Vagina (tissue), 2 donors: Measurements from ENCODE around the gene BRSK2. TPM values are rescaled to one million over a fixed set of nuclear protein-coding genes. Genes with fewer than 3 reads are reported as not detected.

ENCODE experiments used
- DNase-seq, 2 donors: peaks; one replicate each; pipeline ENCODE4 v3.0.0-alpha.2; 2017; ENCODE audit errors: extremely low spot score in 2 of 2
- H3K27ac ChIP-seq: fragments of 200-600 bp; sonication (generic); one replicate; pipeline ENCODE4 v1.5.1; 2019
- H3K27me3 ChIP-seq: fragments of 200-600 bp; sonication (generic); one replicate; pipeline ENCODE4 v1.5.1; 2019
- H3K36me3 ChIP-seq, 2 donors: fragments of 200-600 bp; sonication (generic); one replicate each; pipeline ENCODE4 v1.5.1; 2017 to 2019
- H3K4me1 ChIP-seq: fragments of 200-600 bp; sonication (generic); one replicate; pipeline ENCODE4 v1.5.1; 2019
- H3K4me3 ChIP-seq, 2 donors: fragments of 200-600 bp; sonication (generic); 1 replicate in 1 of 2; 2 replicates in 1 of 2; pipeline ENCODE4 v1.5.1; 2016 to 2019
- H3K9me3 ChIP-seq: fragments of 200-600 bp; sonication (generic); one replicate; pipeline ENCODE4 v1.5.1; 2019
- POLR2A ChIP-seq, 2 donors: fragments of 450-650 bp; IDR thresholded peaks; one replicate each; pipeline ENCODE4 v1.6.1; 2017; ENCODE audit warnings: antibody characterized with exemption in 2 of 2, mild to moderate bottlenecking in 2 of 2, moderate library complexity in 2 of 2
- POLR2AphosphoS5 ChIP-seq, 2 donors: sonication (generic); formaldehyde crosslinking; IDR thresholded peaks; one replicate each; pipeline ENCODE4 v1.9.0; 2017; ENCODE audit warnings: antibody characterized with exemption in 2 of 2, mild to moderate bottlenecking in 2 of 2, low read depth in 1 of 2; ENCODE audit not compliant: insufficient read depth in 1 of 2
- intact Hi-C: fragments of 100-400 bp; cut with DNase I; formaldehyde crosslinking; loops from one replicate; pipeline ENCODE4 v1.15.1; 2023
- total RNA-seq: library from RNA; depleted of rRNA; stranded (reverse); fragments of >200 nt; gene quantifications from one replicate; pipeline ENCODE4 v1.2.3, GENCODE V29; 2016
- TF ChIP-seq, protein P1 (sequence below), 3 experiments: fragments of 450-650 bp in 2 of 3; fragments of 200-600 bp in 1 of 3; sonication (generic) in 1 of 3; IDR thresholded peaks; one replicate each; pipeline ENCODE4 v1.5.1; 2017 to 2019; ENCODE audit warnings: antibody characterized with exemption in 3 of 3, mild to moderate bottlenecking in 2 of 3, moderate library complexity in 2 of 3

The BRSK2 gene
- total RNA-seq, 1 donor from 2014 or later: 3.9 TPM

DNA sequence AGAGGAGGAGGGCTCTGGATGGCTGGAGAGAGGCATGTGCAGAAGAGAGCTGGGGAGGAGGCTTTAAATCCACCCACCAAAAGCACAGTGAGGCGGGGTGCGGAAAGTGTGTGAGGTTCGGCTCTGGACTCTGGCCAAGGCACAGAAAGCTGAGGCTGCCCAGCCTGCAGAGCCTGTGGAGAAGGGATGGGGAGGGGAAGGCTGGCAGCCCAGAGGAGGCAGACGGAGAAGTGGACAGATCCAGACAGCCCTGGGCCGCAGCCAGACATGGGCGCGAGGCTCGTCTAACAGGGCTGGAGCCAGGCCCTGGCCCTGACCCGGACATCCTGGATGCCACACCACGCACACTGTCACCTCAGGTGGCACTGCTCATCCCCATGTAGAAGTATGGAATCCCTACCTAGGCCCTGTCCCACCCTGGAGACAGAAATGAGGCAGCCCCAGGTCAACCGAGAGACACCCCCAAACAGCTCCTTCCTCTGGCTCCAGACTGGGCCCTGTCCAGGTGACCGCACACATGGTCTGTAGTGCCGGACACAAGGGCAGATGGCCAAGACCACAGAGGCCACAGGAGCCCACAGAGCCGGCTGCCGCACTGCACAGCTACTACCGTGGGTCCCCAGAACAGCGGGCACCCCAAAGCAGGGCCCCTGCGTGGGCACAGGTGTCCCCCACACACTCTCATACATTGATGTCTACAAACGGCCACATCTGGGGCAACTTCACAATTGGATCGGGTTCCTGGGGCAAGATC, 113.4 kb downstream of the BRSK2 start:
- Histone ChIP-seq H3K36me3 (no peaks in the 10 kb centered on the region), H3K4me3 (no peak overlapping the region), H3K4me1 (peaks cover 79% of the 10 kb centered on the region), H3K27ac (no peak overlapping the region), H3K27me3 (no peaks in the 10 kb centered on the region), H3K9me3 (no peaks in the 10 kb centered on the region)
- no peak for TF ChIP-seq POLR2AphosphoS5 (IDR thresholded peaks at IDR 0.05; ENCODE audit: insufficient read depth in 1 of 2, low read depth in 1 of 2)
- DNase-seq: no peak
- intact Hi-C loops: no loop called here

DNA sequence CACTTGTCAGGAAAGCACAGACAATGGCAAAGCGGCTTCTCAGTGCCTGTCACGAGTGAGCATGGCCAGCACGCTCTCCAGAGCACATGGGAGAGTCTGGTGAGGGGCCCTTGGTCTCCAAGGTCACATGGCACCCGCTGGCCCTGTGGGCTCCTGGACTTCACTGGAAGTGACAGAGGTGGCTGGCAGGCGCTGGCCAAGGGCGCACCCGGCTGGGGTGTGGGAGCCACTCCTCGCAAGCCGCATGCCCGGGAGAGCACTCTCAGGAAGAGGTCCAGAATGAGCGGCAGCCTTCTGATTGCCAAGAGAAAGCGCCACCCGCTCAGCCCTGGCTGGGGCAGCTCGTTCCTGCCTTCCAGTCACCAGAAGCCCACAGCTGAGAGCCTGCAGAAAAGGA, 114.0 kb downstream of the BRSK2 start:
- H3K9me3 ChIP-seq: no peaks in the 10 kb centered on the region
- H3K27me3 ChIP-seq: no peaks in the 10 kb centered on the region
- no peaks in the 10 kb centered on the region for H3K36me3 ChIP-seq
- intact Hi-C loops: no loop called here
- H3K4me1 ChIP-seq: peaks cover 84% of the 10 kb centered on the region
- no peak overlapping the region for H3K27ac ChIP-seq
- TF ChIP-seq, protein P1, sequence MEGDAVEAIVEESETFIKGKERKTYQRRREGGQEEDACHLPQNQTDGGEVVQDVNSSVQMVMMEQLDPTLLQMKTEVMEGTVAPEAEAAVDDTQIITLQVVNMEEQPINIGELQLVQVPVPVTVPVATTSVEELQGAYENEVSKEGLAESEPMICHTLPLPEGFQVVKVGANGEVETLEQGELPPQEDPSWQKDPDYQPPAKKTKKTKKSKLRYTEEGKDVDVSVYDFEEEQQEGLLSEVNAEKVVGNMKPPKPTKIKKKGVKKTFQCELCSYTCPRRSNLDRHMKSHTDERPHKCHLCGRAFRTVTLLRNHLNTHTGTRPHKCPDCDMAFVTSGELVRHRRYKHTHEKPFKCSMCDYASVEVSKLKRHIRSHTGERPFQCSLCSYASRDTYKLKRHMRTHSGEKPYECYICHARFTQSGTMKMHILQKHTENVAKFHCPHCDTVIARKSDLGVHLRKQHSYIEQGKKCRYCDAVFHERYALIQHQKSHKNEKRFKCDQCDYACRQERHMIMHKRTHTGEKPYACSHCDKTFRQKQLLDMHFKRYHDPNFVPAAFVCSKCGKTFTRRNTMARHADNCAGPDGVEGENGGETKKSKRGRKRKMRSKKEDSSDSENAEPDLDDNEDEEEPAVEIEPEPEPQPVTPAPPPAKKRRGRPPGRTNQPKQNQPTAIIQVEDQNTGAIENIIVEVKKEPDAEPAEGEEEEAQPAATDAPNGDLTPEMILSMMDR (IDR thresholded peaks at IDR 0.05): no peak
- TF ChIP-seq POLR2AphosphoS5 (IDR thresholded peaks at IDR 0.05; ENCODE audit: insufficient read depth in 1 of 2, low read depth in 1 of 2) (no peak), POLR2A (IDR thresholded peaks at IDR 0.05) (no peak)
- H3K4me3 ChIP-seq: no peak overlapping the region
- no peak for DNase-seq

DNA sequence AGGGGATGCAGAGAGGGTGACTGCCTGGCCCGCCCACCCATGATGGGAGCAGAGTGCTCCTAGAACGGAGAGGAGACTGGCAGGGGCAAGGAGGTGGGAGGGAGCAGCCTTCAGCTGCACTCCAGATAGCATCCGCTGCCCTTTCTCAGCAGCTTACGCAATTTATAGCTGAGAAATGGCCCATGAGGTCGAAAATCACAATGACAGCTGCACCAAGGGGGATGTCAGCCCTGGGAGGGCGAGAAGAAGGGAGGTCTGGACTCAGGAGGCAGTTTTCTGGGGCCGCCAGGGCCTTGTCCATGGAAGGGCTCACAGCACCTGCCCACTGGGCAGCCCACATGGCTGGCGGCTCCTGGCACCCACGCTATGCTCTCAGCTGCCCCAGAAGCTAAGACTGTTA, 114.4 kb downstream of the BRSK2 start:
- intact Hi-C loops: no loop called here
- Histone ChIP-seq H3K4me1 (peaks cover 88% of the 10 kb centered on the region), H3K4me3 (no peak overlapping the region), H3K27ac (no peak overlapping the region), H3K9me3 (no peaks in the 10 kb centered on the region), H3K36me3 (no peaks in the 10 kb centered on the region), H3K27me3 (no peaks in the 10 kb centered on the region)
- no peak for TF ChIP-seq POLR2A (IDR thresholded peaks at IDR 0.05)
- TF ChIP-seq POLR2AphosphoS5 (IDR thresholded peaks at IDR 0.05; ENCODE audit: insufficient read depth in 1 of 2, low read depth in 1 of 2): no peak
- TF ChIP-seq, protein P1 (IDR thresholded peaks at IDR 0.05): no peak
- DNase-seq: no peak

DNA sequence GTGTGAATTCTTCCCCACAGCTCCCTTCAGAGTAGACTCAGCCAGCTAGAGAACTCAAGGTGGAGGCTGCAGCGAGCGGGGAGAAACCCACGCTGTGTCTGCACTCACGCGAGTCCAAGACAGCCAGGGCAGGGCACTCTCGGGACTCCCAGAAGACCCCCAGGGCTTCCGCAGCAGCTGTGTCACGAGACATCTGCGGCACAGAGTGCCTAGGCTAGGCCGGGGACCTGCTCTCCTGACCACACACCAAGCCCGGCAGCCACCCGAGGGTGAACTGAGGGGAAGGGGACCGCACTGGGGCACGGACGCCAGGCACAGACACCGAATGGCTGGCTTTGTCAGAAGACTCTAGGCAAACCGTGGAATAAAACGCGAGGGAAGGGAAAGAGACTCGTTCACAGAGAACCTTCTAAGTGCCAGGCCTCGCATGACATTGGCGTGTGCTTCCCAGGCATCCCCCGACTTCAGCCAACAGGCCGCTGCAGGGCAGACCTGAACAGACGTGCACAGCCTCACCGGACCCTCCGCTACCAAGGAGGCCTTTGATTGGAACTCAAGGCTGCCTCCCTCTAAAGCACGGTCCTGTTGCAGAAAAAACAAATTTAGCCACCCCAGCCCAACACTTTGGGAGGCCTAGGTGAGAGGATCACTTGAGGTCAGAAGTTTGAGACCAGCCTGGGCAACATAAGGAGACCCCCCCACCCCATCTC, 115.0 kb downstream of the BRSK2 start:
- no peaks in the 10 kb centered on the region for H3K9me3 ChIP-seq
- TF ChIP-seq, protein P1 (IDR thresholded peaks at IDR 0.05): no peak
- TF ChIP-seq POLR2AphosphoS5 (IDR thresholded peaks at IDR 0.05; ENCODE audit: insufficient read depth in 1 of 2, low read depth in 1 of 2): no peak
- peaks cover 94% of the 10 kb centered on the region for H3K4me1 ChIP-seq
- no peak overlapping the region for H3K27ac ChIP-seq
- H3K4me3 ChIP-seq: no peak overlapping the region
- DNase-seq: no peak
- intact Hi-C loops: no loop called here
- H3K27me3 ChIP-seq: no peaks in the 10 kb centered on the region
- no peaks in the 10 kb centered on the region for H3K36me3 ChIP-seq

- DNase-seq: no peak
- no peak overlapping the region for H3K4me3 ChIP-seq
- H3K9me3 ChIP-seq: no peaks in the 10 kb centered on the region
- intact Hi-C loops: no loop called here
- no peaks in the 10 kb centered on the region for H3K27me3 ChIP-seq
- no peak overlapping the region for H3K27ac ChIP-seq
- H3K4me1 ChIP-seq: peaks cover 93% of the 10 kb centered on the region
- H3K36me3 ChIP-seq: no peaks in the 10 kb centered on the region
- no peak for TF ChIP-seq POLR2AphosphoS5 (IDR thresholded peaks at IDR 0.05; ENCODE audit: insufficient read depth in 1 of 2, low read depth in 1 of 2)
- TF ChIP-seq, protein P1 (IDR thresholded peaks at IDR 0.05): no peak
- TF ChIP-seq POLR2A (IDR thresholded peaks at IDR 0.05): no peak
These were observed 115.7 kb downstream of the BRSK2 start for GRCh38 chr11:1505480-1505879.
